Mucosa of descending colon (tissue), 3 donors: ENCODE data around the gene ALG12. TPM values are rescaled to one million over a fixed set of nuclear protein-coding genes. Genes with fewer than 3 reads are reported as not detected.

Experiments used
- ATAC-seq: fragments of 200-7000 bp; cut with Tn5 transposase; one replicate; pipeline ENCODE4 v1.9.1; 2020; ENCODE audit warnings: mild to moderate bottlenecking, moderate library complexity
- DNase-seq, 3 donors: peaks; one replicate each; pipeline ENCODE4 v3.0.0-alpha.2; 2020
- H3K36me3 ChIP-seq: fragments of 200-600 bp; one replicate; pipeline ENCODE4 v1.8.0; 2021; ENCODE audit warnings: low read depth, mild to moderate bottlenecking
- H3K4me1 ChIP-seq: fragments of 200-600 bp; one replicate; pipeline ENCODE4 v1.8.0; 2021; ENCODE audit warnings: low read depth, mild to moderate bottlenecking
- H3K4me3 ChIP-seq: fragments of 200-600 bp; one replicate; pipeline ENCODE4 v1.8.0; 2021; ENCODE audit warnings: mild to moderate bottlenecking
- H3K9me3 ChIP-seq: fragments of 200-600 bp; one replicate; pipeline ENCODE4 v1.8.0; 2021; ENCODE audit warnings: mild to moderate bottlenecking
- CTCF ChIP-seq: fragments of 200-600 bp; IDR thresholded peaks from one replicate; pipeline ENCODE4 v1.8.0; 2022; ENCODE audit warnings: antibody characterized with exemption, mild to moderate bottlenecking
- intact Hi-C, 2 donors: fragments of 100-400 bp; cut with DNase I in 1 of 2; cut with micrococcal nuclease in 1 of 2; formaldehyde crosslinking; loops; one replicate each; pipeline versions ENCODE4 v1.11.0 to v1.11.1; 2022; cut with DNase I, micrococcal nuclease
- microRNA-seq: library from miRNA; unstranded; fragments of <30 nt; microRNA quantifications from one replicate; pipeline ENCODE4, GENCODE V29; 2019
- total RNA-seq, 3 donors: library from RNA; stranded (reverse); fragmentation: NEBNext Ultra II Directional in 2 of 3; extraction: Animal tissue kit (Norgen Biotek cat#: 25700) in 2 of 3; gene quantifications; one replicate each; pipeline versions ENCODE4 v1.2.1 to v1.2.4, GENCODE V29; 2021 to 2023
- donor health status: DM: no; HTN: no; CAD: no; lungs with moderate emphysema.
- donor health status: DM: no; HTN: no; CAD: no.
- donor health status: DM: no; HTN: yes; CAD: no.

ALG12 gene
- total RNA-seq, 3 donors from 2014 or later: 21.7 to 28.7 (median 25.5) TPM

- Histone ChIP-seq H3K4me3 (no peak overlapping the region), H3K9me3 (no peaks in the 10 kb centered on the region), H3K4me1 (peaks cover 25% of the 10 kb centered on the region), H3K36me3 (no peaks in the 10 kb centered on the region)
- DNase-seq (no peak), ATAC-seq (no peak)
- intact Hi-C loops: no loop called here
- no peak for TF ChIP-seq CTCF
These were observed 67.1 kb downstream of the ALG12 start for GRCh38 chr22:49850959-49851802.

Small RNA genes within 50 kb of the gene (microRNA-seq; reads per million reads assigned to microRNA genes)
- gene MIR6821: not detected

Other genes with a start within 250 kb of the ALG12 start
- 10 to 100 TPM; 33.4 to 51.3 (median 48.4) TPM for gene BRD1, start 90.6 kb downstream of the ALG12 start, total RNA-seq
- 10 to 100 TPM; 13.7 to 18.2 (median 18.1) TPM for gene ZBED4, start 64.6 kb downstream of the ALG12 start, total RNA-seq
- 10 to 100 TPM; 27.6 to 57.6 (median 32.2) TPM for gene CRELD2, start 196 bp upstream of the ALG12 start, total RNA-seq
- gene PIM3, start 42.3 kb upstream of the ALG12 start, total RNA-seq: 100 to 1,000 TPM in 1 of 3 donors, 10 to 100 TPM in 2; 56.4 to 106 (median 58.7) TPM
- gene IL17REL, start 94.3 kb upstream of the ALG12 start, total RNA-seq: under 1 TPM in 2 of 3 donors, not detected in 1; 0.09 to 0.43 TPM
- not detected for gene TTLL8, start 139.9 kb upstream of the ALG12 start, total RNA-seq
- gene MLC1, start 167.0 kb upstream of the ALG12 start, total RNA-seq: under 1 TPM in 1 of 3 donors, not detected in 2; 0.16 TPM
- 1 to 10 TPM in 1 of 3 donors, under 1 TPM in 2; 0.29 to 1.0 (median 0.49) TPM for gene MOV10L1, start 171.6 kb upstream of the ALG12 start, total RNA-seq